HepG2 (cell line): ENCODE measurements around the gene NPW. TPM values are rescaled to one million over a fixed set of nuclear protein-coding genes. Genes with fewer than 3 reads are reported as not detected.

Source experiments
- ATAD3A ChIP-seq: sonication (generic); formaldehyde crosslinking; IDR thresholded peaks from 2 replicates; pipeline ENCODE4 v1.4.0; 2020; ENCODE audit warnings: missing genetic modification reagents
- BATF2 ChIP-seq: sonication (generic); formaldehyde crosslinking; IDR thresholded peaks from 2 replicates; pipeline ENCODE4 v1.8.0; 2022; ENCODE audit warnings: mild to moderate bottlenecking, missing genetic modification reagents, moderate library complexity
- BRCA1 ChIP-seq: sonication (generic); formaldehyde crosslinking; IDR thresholded peaks from 2 replicates; pipeline ENCODE4 v1.4.0; 2020; ENCODE audit warnings: missing genetic modification reagents
- CREBL2 ChIP-seq: sonication (generic); formaldehyde crosslinking; IDR thresholded peaks from 2 replicates; pipeline ENCODE4 v1.8.1; 2023; ENCODE audit warnings: missing genetic modification reagents, mild to moderate bottlenecking, borderline replicate concordance
- HES4 ChIP-seq: sonication (generic); formaldehyde crosslinking; IDR thresholded peaks from 2 replicates; pipeline ENCODE4 v1.9.0; 2021; ENCODE audit warnings: mild to moderate bottlenecking, missing genetic modification reagents, borderline replicate concordance
- HNF1A ChIP-seq, 2 experiments: sonication (generic) in 1 of 2; formaldehyde crosslinking in 1 of 2; IDR thresholded peaks; 2 replicates each; pipeline versions ENCODE4 v1.4.0 to v1.6.1; 2016 to 2020; ENCODE audit warnings: borderline replicate concordance in 1 of 2, low read depth in 1 of 2, mild to moderate bottlenecking in 1 of 2, missing genetic modification reagents in 1 of 2
- RBM39 ChIP-seq: fragments of 200-400 bp; formaldehyde crosslinking; IDR thresholded peaks from one replicate; pipeline ENCODE4 v1.6.1; 2018; ENCODE audit warnings: antibody characterized with exemption, mild to moderate bottlenecking, low read depth, low read length; ENCODE audit not compliant: poor library complexity, severe bottlenecking
- SP2 ChIP-seq: sonication (generic); formaldehyde crosslinking; IDR thresholded peaks from 2 replicates; pipeline ENCODE4 v1.5.1; 2020; ENCODE audit warnings: mild to moderate bottlenecking, missing genetic modification reagents
- TGIF2 ChIP-seq: IDR thresholded peaks from 2 replicates; pipeline ENCODE4 v1.6.1; 2016; ENCODE audit warnings: control low read depth, missing compliant biosample characterization
- ZNF274 ChIP-seq: sonication (generic); formaldehyde crosslinking; IDR thresholded peaks from 2 replicates; pipeline ENCODE4 v1.5.1; 2020; ENCODE audit warnings: mild to moderate bottlenecking, missing genetic modification reagents
- ZNF558 ChIP-seq: sonication (generic); formaldehyde crosslinking; IDR thresholded peaks from 2 replicates; pipeline ENCODE4 v1.9.0; 2022; ENCODE audit warnings: mild to moderate bottlenecking, missing genetic modification reagents, borderline replicate concordance
- ZNF761 ChIP-seq: sonication (generic); formaldehyde crosslinking; conservative IDR thresholded peaks from 2 replicates; pipeline ENCODE4 v1.4.0; 2020; ENCODE audit warnings: mild to moderate bottlenecking, missing genetic modification reagents
- polyA plus RNA-seq, 8 experiments: library from polyadenylated mRNA; depleted of rRNA in 3 of 8; stranded (reverse) in 7 of 8; unstranded in 1 of 8; fragments of >200 nt; fragmentation: Illumina TruSeq in 4 of 8; extraction: Trizol in 4 of 8; gene quantifications; 2 replicates each; pipeline versions ENCODE4 v1.2.1 to v1.2.3, GENCODE V29; 2011 to 2016; ENCODE audit warnings: low read depth in 4 of 8, missing spikeins in 1 of 8, mixed read lengths in 1 of 8; ENCODE audit not compliant: insufficient read depth in 1 of 8
- total RNA-seq, 5 experiments: library from RNA; depleted of rRNA; stranded (reverse); fragments of >200 nt; fragmentation: Illumina TruSeq; extraction: Trizol; gene quantifications; 2 replicates each; pipeline ENCODE4 v1.2.3, GENCODE V29; 2016; ENCODE audit warnings: low read depth in 1 of 5
- TF ChIP-seq, protein P1 (sequence below): sonication (generic); formaldehyde crosslinking; IDR thresholded peaks from 2 replicates; pipeline ENCODE4 v1.4.0; 2020; ENCODE audit warnings: low read depth, missing genetic modification reagents
- TF ChIP-seq, protein P2 (sequence below): IDR thresholded peaks from 2 replicates; pipeline ENCODE4 v1.6.1; 2016; ENCODE audit warnings: low read depth, borderline replicate concordance
- TF ChIP-seq, protein P3 (sequence below): sonication (generic); formaldehyde crosslinking; IDR thresholded peaks from 2 replicates; pipeline ENCODE4 v1.4.0; 2020; ENCODE audit warnings: missing genetic modification reagents

NPW gene
- total and polyA plus RNA-seq, 2 of the 13 experiments (the other 11 are each of a cell fraction or from before 2014, with no cell fraction given): 0.24 to 0.97 TPM

DNA sequence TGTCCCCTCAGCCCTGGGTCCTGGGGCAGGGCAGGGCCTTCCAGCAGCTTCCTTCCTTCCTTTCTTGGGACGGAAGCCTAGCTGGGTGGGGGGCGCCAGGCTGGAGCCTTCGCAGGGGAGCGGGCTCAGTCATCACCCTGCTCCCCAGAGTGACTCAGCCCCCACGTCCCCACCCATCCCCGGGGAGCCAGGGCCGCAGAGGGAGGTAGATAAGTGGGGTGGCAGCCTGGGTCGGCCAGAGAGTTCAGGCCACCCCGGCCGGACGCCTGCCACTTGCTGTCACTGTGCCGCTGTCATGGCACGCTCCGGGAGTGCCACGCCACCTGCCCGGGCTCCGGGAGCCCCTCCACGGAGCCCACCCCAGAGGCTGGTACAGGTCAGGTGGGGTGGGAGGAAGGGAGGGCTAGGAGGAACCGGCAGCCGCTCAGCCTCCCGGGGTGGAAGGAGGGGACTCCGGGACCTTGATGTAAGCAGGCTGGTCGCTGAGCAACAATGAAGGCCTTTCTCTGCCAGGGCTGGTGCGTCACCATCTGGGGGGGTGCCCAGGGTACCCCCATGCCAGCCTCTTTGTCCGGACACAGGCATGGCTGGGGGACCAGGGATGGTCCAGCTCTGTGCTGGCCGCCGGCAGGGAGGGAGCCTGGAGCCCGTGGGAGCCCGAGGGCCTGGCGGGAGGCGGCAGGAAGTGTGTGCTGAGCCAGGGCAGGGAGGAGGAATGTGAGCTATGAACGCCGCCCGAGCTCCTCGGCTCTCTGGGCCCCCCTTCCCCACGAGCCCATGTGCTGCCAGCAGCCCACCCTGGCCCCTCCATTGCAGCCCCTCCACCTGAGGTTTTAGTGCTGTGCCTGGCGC, 13.7 kb downstream of the NPW start (continued):
- TF ChIP-seq, protein P1, sequence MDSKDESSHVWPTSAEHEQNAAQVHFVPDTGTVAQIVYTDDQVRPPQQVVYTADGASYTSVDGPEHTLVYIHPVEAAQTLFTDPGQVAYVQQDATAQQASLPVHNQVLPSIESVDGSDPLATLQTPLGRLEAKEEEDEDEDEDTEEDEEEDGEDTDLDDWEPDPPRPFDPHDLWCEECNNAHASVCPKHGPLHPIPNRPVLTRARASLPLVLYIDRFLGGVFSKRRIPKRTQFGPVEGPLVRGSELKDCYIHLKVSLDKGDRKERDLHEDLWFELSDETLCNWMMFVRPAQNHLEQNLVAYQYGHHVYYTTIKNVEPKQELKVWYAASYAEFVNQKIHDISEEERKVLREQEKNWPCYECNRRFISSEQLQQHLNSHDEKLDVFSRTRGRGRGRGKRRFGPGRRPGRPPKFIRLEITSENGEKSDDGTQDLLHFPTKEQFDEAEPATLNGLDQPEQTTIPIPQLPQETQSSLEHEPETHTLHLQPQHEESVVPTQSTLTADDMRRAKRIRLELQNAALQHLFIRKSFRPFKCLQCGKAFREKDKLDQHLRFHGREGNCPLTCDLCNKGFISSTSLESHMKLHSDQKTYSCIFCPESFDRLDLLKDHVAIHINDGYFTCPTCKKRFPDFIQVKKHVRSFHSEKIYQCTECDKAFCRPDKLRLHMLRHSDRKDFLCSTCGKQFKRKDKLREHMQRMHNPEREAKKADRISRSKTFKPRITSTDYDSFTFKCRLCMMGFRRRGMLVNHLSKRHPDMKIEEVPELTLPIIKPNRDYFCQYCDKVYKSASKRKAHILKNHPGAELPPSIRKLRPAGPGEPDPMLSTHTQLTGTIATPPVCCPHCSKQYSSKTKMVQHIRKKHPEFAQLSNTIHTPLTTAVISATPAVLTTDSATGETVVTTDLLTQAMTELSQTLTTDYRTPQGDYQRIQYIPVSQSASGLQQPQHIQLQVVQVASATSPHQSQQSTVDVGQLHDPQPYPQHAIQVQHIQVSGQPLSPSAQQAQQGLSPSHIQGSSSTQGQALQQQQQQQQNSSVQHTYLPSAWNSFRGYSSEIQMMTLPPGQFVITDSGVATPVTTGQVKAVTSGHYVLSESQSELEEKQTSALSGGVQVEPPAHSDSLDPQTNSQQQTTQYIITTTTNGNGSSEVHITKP (CRISPR knock-in tag): no peak
- no peak for TF ChIP-seq BRCA1 (CRISPR knock-in tag)
- no peak for TF ChIP-seq ZNF558 (CRISPR knock-in tag)
- TF ChIP-seq ATAD3A (CRISPR knock-in tag): no peak
- no peak for TF ChIP-seq HES4 (CRISPR knock-in tag)
- TF ChIP-seq RBM39: peak; percentile 63
- TF ChIP-seq BATF2 (CRISPR knock-in tag): no peak
- no peak for TF ChIP-seq TGIF2 (CRISPR knock-in tag)
- TF ChIP-seq HNF1A (IDR thresholded peaks at IDR 0.05; ENCODE audit: low read depth): no peak
- TF ChIP-seq HNF1A (CRISPR knock-in tag; IDR thresholded peaks at IDR 0.05; ENCODE audit: borderline replicate concordance): no peak
- TF ChIP-seq, protein P2, sequence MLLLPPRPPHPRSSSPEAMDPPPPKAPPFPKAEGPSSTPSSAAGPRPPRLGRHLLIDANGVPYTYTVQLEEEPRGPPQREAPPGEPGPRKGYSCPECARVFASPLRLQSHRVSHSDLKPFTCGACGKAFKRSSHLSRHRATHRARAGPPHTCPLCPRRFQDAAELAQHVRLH (CRISPR knock-in tag): no peak
- TF ChIP-seq ZNF274 (CRISPR knock-in tag): no peak
- TF ChIP-seq SP2 (CRISPR knock-in tag): no peak
- TF ChIP-seq CREBL2 (CRISPR knock-in tag): no peak
- TF ChIP-seq, protein P3, sequence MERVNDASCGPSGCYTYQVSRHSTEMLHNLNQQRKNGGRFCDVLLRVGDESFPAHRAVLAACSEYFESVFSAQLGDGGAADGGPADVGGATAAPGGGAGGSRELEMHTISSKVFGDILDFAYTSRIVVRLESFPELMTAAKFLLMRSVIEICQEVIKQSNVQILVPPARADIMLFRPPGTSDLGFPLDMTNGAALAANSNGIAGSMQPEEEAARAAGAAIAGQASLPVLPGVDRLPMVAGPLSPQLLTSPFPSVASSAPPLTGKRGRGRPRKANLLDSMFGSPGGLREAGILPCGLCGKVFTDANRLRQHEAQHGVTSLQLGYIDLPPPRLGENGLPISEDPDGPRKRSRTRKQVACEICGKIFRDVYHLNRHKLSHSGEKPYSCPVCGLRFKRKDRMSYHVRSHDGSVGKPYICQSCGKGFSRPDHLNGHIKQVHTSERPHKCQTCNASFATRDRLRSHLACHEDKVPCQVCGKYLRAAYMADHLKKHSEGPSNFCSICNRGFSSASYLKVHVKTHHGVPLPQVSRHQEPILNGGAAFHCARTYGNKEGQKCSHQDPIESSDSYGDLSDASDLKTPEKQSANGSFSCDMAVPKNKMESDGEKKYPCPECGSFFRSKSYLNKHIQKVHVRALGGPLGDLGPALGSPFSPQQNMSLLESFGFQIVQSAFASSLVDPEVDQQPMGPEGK (CRISPR knock-in tag): peak; percentile 44
- TF ChIP-seq ZNF761: no peak
